RWPE1 (cell line): ENCODE results near the gene RASL10A.

Experiments used
- CTCF ChIA-PET: fragments of 350-600 bp; sonication (Branson Sonifier 250); formaldehyde crosslinking; extraction: SDS; loops from one replicate; lab custom pipeline; 2021; lab: Yijun Ruan, JAX
- POLR2A ChIA-PET: fragments of 400-600 bp; formaldehyde crosslinking; extraction: SDS; loops from one replicate; lab custom pipeline; 2020; ENCODE audit warnings: antibody characterized with exemption; ENCODE audit not compliant: low non-redundant PET; lab: Yijun Ruan, JAX
- DNase-seq: peaks from one replicate; pipeline ENCODE4 v3.0.0; 2012; ENCODE audit warnings: low spot score
- H3K27ac ChIP-seq: fragments of 450-650 bp; 2 replicates; pipeline ENCODE4 v1.5.1; 2017
- TF ChIP-seq, protein P1 (sequence below): fragments of 450-650 bp; conservative IDR thresholded peaks from 2 replicates; pipeline ENCODE4 v1.5.1; 2017; ENCODE audit warnings: low read depth, mild to moderate bottlenecking

Gene RASL10A

DNA sequence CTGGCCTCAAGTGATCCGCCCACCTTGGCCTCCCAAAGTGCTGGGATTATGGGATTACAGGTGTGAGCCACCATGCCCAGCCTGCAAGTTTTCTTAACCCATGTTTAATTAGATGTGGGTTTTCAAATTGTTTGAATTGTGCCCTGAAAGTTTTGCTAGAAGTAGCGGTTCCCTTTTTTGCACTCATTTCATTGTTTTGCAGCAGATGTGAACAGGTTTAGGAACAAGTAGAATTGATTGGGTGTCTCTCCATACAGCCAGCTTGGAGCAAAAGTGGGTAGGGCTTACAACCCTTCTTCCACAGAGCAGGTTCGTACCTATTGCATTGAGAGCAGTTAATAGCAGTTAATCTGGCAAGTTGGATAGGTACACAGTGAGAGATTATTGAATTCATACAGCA is 31.3 kb downstream of the RASL10A start:
- no peak overlapping the region for H3K27ac ChIP-seq
- no peak for DNase-seq
- POLR2A ChIA-PET: no interaction called here
- TF ChIP-seq, protein P1, sequence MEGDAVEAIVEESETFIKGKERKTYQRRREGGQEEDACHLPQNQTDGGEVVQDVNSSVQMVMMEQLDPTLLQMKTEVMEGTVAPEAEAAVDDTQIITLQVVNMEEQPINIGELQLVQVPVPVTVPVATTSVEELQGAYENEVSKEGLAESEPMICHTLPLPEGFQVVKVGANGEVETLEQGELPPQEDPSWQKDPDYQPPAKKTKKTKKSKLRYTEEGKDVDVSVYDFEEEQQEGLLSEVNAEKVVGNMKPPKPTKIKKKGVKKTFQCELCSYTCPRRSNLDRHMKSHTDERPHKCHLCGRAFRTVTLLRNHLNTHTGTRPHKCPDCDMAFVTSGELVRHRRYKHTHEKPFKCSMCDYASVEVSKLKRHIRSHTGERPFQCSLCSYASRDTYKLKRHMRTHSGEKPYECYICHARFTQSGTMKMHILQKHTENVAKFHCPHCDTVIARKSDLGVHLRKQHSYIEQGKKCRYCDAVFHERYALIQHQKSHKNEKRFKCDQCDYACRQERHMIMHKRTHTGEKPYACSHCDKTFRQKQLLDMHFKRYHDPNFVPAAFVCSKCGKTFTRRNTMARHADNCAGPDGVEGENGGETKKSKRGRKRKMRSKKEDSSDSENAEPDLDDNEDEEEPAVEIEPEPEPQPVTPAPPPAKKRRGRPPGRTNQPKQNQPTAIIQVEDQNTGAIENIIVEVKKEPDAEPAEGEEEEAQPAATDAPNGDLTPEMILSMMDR: no peak
- CTCF ChIA-PET: no interaction called here

DNA sequence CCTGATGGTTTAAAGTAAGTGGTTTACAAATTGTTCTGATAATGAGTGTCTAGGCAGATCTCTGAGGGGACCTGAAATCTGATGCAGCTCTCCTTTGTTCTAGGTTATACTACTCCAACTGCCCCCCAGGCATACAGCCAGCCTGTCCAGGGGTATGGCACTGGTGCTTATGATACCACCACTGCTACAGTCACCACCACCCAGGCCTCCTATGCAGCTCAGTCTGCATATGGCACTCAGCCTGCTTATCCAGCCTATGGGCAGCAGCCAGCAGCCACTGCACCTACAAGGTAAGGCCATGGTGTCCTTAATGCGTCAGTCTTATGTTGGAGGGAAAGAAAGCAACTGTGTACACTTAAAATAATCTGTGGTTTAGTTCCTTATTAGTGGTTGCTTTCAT is 37.6 kb downstream of the RASL10A start:
- H3K27ac ChIP-seq: no peak overlapping the region
- DNase-seq: no peak
- POLR2A ChIA-PET: no interaction called here
- TF ChIP-seq, protein P1: no peak
- CTCF ChIA-PET: no interaction called here

DNA sequence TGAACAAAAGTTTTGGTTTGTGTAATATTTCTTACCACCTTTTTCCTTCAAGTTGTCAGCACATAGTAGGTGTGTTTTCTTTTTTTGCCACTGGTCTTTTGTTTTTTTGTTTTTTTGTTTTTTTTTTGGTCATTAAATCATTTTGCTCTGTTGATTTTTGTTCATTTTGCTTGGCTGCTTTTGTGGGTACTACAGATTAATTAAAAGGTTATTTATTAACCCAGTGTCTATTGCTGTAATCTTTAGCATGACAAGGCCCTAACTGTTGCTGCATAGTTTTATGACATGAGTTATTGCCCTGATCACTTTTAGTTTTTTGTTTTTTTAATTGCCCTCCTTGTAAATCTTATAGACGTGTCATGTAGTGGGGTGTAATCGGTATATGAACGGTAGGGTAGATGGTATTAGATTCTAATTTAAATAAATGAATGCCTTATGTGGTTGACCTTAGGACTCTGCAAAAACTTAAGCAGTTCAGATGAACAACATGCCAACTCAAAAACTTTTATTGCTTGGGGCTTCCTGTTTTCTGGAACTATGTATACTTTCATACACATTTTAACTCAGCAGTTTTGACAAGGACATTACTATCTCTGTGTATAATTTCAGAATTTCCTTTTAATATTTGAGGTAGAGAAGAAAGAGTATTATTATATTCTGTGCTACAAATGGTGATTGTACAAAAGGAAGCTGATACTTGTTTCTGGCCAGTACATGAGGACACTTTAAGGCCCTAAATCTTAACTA is 39.5 kb downstream of the RASL10A start:
- ChIA-PET POLR2A (no interaction called here), CTCF (no interaction called here)
- H3K27ac ChIP-seq: no peak overlapping the region
- TF ChIP-seq, protein P1: no peak
- DNase-seq: no peak

DNA sequence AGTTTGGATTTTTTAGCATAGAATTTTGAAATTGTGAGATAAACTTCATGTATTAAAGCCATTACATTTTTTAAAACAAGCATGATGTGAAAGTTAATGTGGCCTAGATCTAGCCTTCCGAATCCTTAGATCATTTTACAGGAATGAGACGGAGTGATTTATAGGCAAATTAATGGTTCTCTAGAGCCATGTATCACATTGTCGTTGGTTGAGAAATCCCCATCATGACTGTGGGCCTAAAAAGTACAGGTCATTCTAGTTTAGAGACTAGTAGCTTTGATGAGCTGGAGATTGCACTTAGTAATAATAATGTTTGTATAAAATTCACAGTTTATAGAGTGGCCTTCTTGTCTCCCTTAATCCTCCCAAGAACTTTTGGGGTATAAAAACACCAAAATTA is 40.3 kb downstream of the RASL10A start:
- H3K27ac ChIP-seq: no peak overlapping the region
- ChIA-PET CTCF (no interaction called here), POLR2A (no interaction called here)
- no peak for DNase-seq
- TF ChIP-seq, protein P1: no peak

DNA sequence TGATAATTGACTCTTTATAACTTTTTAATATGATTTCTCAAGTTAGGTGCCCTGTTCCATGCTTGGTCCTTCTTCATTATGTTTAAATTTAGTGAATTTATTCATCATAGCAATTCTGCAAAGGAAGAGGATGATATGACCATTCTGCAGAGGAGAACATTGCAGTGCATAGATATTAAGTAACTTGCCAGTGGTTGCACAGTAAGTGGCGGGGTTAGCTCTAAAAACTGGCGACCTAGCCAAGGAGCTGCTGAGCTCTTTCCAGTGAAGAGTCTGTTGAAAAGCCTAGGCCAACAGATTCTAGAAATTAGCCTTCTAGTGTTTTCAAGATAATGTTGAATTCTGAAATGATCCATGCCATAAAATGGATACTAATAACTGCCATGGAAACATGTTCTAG is 42.9 kb downstream of the RASL10A start:
- no peak overlapping the region for H3K27ac ChIP-seq
- DNase-seq: no peak
- TF ChIP-seq, protein P1: no peak
- ChIA-PET POLR2A (no interaction called here), CTCF (no interaction called here)

DNA sequence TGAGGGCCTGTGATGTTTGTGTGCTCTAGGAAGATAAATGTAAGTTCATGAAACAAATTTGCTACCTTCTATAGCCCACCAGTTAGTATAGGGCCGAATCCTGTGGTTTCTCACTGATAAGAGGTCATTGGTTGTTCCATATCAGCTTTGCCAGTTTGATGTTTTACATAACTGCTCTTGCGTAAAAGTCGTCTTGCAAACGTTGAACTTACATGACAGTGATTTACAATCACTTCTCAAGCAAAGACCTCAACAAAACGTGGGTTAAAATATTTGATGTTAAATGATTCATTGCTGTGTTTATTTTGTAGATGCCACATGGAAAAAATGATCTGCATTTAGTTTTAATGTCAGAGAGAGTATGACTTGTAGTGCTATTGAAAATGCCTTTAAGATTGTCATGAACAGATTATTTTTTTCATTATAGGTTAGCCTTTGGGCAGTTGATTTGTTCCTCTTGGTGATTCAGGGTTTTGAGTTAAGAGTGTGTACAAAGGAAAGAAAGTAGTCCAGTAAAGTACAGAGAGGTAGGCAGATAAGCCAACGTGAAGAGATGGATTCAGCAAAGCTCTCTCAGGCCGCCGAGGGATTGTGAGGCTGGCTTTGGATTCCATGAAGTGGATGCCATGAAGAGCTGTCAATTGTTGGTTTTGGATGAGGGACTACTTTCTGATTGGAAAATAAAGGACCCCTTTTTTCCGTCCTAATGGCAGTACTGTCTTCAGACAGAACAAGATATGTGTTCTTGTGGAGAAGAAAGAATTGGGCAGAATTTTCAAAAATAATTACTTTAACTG is 44.8 kb downstream of the RASL10A start:
- CTCF ChIA-PET: interaction anchor here (0.6 kb wide), 1 partner anchor 16 kb away, joined by 3 read pairs; no protein-coding TSS in a partner anchor
- POLR2A ChIA-PET: no interaction called here
- DNase-seq: no peak
- TF ChIP-seq, protein P1: no peak
- no peak overlapping the region for H3K27ac ChIP-seq
